Measurements from ENCODE around the gene BNC2.

Gene BNC2

GRCh38 chr9:16613605-16614004, 256.9 kb downstream of the BNC2 start:
- Histone ChIP-seq H3K4me2 (ENCODE audit: low read length) (no peak overlapping the region), H3K9ac (no peak overlapping the region), H3K27ac (no peak overlapping the region), H3K9me3 (ENCODE audit: control insufficient read depth, low read length) (no peaks in the 10 kb centered on the region), H2AFZ (no peak overlapping the region), H3K4me3 (ENCODE audit: low read depth, low read length) (no peak overlapping the region), H3K27me3 (ENCODE audit: control insufficient read depth, insufficient read depth, low read length) (no peaks in the 10 kb centered on the region), H3K79me2 (no peaks in the 10 kb centered on the region), H3K4me1 (no peaks in the 10 kb centered on the region), H3K36me3 (ENCODE audit: control insufficient read depth, insufficient read depth, low read length) (no peaks in the 10 kb centered on the region)
- TF ChIP-seq, protein P1, sequence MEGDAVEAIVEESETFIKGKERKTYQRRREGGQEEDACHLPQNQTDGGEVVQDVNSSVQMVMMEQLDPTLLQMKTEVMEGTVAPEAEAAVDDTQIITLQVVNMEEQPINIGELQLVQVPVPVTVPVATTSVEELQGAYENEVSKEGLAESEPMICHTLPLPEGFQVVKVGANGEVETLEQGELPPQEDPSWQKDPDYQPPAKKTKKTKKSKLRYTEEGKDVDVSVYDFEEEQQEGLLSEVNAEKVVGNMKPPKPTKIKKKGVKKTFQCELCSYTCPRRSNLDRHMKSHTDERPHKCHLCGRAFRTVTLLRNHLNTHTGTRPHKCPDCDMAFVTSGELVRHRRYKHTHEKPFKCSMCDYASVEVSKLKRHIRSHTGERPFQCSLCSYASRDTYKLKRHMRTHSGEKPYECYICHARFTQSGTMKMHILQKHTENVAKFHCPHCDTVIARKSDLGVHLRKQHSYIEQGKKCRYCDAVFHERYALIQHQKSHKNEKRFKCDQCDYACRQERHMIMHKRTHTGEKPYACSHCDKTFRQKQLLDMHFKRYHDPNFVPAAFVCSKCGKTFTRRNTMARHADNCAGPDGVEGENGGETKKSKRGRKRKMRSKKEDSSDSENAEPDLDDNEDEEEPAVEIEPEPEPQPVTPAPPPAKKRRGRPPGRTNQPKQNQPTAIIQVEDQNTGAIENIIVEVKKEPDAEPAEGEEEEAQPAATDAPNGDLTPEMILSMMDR (IDR thresholded peaks at IDR 0.05): no peak

DNA sequence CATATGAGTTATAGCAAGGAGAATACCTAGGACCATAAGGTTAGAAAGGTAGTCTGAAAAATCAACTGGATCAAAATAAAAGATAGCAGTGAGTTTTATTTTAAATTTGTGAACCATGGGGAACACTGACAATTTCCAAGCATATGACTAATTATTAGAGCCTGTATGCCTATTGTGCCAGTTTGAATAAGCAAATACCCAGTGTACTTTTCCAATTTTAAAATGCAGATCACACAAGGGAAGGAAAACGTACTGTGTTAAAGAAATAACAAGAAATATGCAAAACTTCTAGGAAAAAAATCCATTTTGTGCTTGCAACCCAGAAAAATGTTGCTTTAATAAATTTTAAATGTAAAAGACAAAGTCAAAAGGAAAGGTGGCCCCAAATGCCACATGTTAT, 257.4 kb downstream of the BNC2 start:
- H3K79me2 ChIP-seq: no peaks in the 10 kb centered on the region
- H3K9ac ChIP-seq: no peak overlapping the region
- H3K4me3 ChIP-seq (ENCODE audit: low read depth, low read length): no peak overlapping the region
- H3K27ac ChIP-seq: no peak overlapping the region
- H2AFZ ChIP-seq: no peak overlapping the region
- H3K4me2 ChIP-seq (ENCODE audit: low read length): no peak overlapping the region
- H3K9me3 ChIP-seq (ENCODE audit: control insufficient read depth, low read length): no peaks in the 10 kb centered on the region
- no peaks in the 10 kb centered on the region for H3K27me3 ChIP-seq (ENCODE audit: control insufficient read depth, insufficient read depth, low read length)
- no peaks in the 10 kb centered on the region for H3K4me1 ChIP-seq
- H3K36me3 ChIP-seq (ENCODE audit: control insufficient read depth, insufficient read depth, low read length): no peaks in the 10 kb centered on the region
- TF ChIP-seq, protein P1 (IDR thresholded peaks at IDR 0.05): no peak

DNA sequence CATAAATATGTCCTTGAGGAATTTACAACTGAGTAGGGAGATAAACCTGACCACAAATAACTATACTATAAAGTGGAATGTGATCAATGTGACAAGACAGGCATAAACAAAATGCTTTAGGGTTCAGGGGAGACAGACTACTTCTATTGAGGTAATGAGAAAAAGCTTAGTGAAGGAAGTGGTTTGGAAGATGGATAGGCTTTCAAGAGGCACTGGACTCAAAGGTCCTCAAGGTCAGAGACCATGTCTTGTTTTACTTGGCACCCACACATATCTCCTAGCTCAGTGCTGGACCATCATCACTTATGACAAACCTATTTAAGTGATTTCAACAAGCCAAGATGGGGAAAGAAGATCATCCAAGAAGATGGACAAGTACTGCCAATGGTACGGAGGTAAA, 257.8 kb downstream of the BNC2 start:
- Histone ChIP-seq H3K4me3 (ENCODE audit: low read depth, low read length) (no peak overlapping the region), H3K27me3 (ENCODE audit: control insufficient read depth, insufficient read depth, low read length) (no peaks in the 10 kb centered on the region), H3K9ac (no peak overlapping the region), H3K27ac (no peak overlapping the region), H3K4me2 (ENCODE audit: low read length) (no peak overlapping the region), H3K4me1 (no peaks in the 10 kb centered on the region), H3K79me2 (no peaks in the 10 kb centered on the region), H3K36me3 (ENCODE audit: control insufficient read depth, insufficient read depth, low read length) (no peaks in the 10 kb centered on the region), H3K9me3 (ENCODE audit: control insufficient read depth, low read length) (no peaks in the 10 kb centered on the region), H2AFZ (no peak overlapping the region)
- TF ChIP-seq, protein P1 (IDR thresholded peaks at IDR 0.05): no peak

DNA sequence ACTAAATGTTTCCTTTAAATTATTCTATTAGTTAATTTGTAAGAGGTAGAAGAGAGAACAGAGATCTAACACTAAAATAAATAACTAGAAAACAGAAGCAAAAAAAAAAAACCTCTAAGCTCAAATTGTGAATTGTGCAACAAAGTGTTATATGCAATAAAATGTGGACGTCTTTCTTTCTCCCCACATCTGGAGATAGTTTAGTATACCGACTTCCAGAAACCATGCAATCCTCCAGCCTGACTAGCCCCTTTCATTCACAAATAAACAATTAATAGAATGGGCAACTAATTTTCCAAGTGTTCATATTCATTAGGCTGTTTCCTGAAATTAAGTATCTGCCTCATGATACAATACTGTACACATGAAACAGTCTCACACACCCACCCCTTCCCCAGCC, 258.5 kb downstream of the BNC2 start:
- Histone ChIP-seq H2AFZ (no peak overlapping the region), H3K27me3 (ENCODE audit: control insufficient read depth, insufficient read depth, low read length) (no peaks in the 10 kb centered on the region), H3K36me3 (ENCODE audit: control insufficient read depth, insufficient read depth, low read length) (no peaks in the 10 kb centered on the region), H3K4me1 (no peaks in the 10 kb centered on the region), H3K9ac (no peak overlapping the region), H3K4me2 (ENCODE audit: low read length) (no peak overlapping the region), H3K79me2 (no peaks in the 10 kb centered on the region), H3K27ac (no peak overlapping the region), H3K4me3 (ENCODE audit: low read depth, low read length) (no peak overlapping the region), H3K9me3 (ENCODE audit: control insufficient read depth, low read length) (no peaks in the 10 kb centered on the region)
- TF ChIP-seq, protein P1 (IDR thresholded peaks at IDR 0.05): no peak

GRCh38 chr9:16611001-16611400, 259.5 kb downstream of the BNC2 start:
- TF ChIP-seq, protein P1 (IDR thresholded peaks at IDR 0.05): no peak
- Histone ChIP-seq H3K27me3 (ENCODE audit: control insufficient read depth, insufficient read depth, low read length) (no peaks in the 10 kb centered on the region), H3K9ac (no peak overlapping the region), H3K79me2 (no peaks in the 10 kb centered on the region), H3K9me3 (ENCODE audit: control insufficient read depth, low read length) (no peaks in the 10 kb centered on the region), H3K27ac (no peak overlapping the region), H3K4me2 (ENCODE audit: low read length) (no peak overlapping the region), H2AFZ (no peak overlapping the region), H3K4me1 (no peaks in the 10 kb centered on the region), H3K4me3 (ENCODE audit: low read depth, low read length) (no peak overlapping the region), H3K36me3 (ENCODE audit: control insufficient read depth, insufficient read depth, low read length) (no peaks in the 10 kb centered on the region)

Data from parathyroid adenoma (tissue), 2 donors.